Activated T-helper 9 cell treated with anti-CD3 and anti-CD28 coated beads, Interleukin-2, amount 50 U/mL, for 16 hours (primary cell): ENCODE results near the gene OMP.

Experiments used
- DNase-seq: peaks from one replicate; pipeline ENCODE4 v3.0.0-alpha.2; 2020; ENCODE audit warnings: low read depth

The OMP gene

DNA sequence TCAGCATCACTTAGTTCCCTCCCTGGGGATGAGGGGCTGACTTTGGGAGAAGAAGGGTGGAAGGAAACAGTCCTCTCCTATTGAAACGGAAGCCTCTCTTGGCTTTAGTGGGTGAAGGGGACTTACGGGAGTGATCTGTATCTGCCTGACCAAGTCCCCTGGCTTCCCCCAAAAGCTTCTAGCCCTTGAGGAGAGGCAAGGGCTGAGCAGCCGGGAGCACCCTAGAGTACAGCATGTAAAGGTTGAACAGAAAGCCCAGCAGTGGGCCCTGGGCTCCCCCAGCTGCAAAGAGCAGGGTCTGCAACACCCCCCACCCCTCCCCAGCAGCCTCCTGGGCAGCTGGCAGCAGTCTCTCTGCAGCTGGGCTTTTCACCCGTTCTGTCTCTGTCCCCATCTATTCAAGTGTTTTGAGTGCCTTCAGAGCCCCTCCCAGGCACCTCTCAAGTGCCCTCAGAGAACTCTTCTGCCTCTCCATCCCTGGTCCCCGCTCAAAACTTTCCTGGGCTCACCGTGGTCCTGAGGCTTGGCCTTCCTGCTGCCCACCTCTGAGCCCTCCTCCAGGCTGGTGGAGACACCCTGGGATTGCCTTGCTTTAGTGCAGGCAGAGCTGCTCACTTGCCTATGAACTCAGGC is 33.2 kb upstream of the OMP start:
- DNase-seq = no peak

GRCh38 chr11:77069969-77070582 is 32.6 kb upstream of the OMP start:
- DNase-seq = no peak

DNA sequence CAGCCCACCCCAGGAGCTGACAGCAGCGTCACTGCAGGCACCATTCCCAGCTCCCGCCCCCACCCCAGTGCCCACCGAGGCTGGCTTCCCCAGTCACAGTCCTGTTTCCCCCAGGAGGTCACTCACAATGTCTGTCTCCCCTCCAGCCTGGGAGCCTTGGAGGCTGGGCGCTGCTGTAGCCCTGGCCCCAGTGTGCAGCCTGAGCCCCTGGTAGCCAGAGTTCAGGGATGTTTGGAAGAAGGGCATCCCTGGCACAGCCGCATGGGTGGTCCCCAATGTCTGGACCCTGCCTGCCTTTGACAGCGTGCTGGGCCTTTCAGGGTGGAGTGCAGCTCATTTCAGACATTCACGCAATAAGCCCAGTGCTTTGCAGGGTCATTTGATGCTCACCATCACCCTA is 31.6 kb upstream of the OMP start:
- no peak for DNase-seq

- DNase-seq = no peak
Observed at GRCh38 chr11:77071671-77072605, 30.7 kb upstream of the OMP start.

- no peak for DNase-seq
Observed at GRCh38 chr11:77072851-77073327, 29.8 kb upstream of the OMP start.

GRCh38 chr11:77073328-77074001 is 29.2 kb upstream of the OMP start:
- no peak for DNase-seq

DNA sequence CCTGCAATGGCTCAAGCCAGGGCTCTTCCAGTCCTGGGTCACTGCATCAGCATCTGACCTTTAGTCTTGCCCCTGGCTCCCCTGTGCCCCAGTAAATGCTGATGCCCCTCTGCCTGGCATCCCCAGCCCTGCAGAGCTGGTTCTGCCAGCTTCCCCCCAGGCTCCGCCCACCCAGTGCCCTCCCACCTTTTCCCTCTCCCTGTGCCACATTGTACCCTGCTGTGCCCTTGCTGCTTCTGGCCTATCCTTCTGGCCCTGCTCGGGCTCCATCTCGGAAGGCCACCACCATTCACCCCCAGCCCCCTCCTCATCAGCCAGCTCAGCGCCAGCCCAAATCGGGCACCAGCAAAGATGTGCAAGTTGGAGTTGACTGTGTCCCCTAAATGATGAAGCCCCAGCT is 28.4 kb upstream of the OMP start:
- no peak for DNase-seq

DNA sequence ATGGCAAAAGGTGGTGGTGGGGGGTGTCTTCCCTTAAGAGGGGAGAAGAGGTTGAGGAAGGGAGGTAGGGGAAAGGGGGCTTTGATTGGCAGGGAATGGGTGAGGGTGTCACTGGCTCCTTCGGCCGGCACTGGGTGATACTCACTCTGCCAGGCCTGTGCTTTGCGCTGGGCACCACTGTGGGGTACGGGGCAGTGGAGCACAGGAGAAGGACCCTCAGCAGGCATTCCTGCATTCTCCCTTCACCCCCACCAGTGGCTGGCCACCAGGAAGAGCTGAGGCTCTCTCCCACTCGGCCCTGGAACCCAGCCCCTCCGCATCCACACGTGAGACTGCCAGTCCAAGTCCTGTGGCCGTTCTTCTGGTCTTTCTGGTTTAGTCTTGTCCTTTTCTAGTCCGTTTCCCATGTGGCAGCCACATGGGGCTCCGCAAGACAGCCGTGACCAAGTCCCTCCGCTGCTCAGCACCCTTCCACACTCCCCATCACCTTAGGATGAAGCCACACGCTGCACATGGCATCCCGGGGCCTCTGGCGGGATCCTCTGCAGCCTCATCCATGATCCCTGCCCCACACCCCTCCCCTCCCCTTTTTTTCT is 27.9 kb upstream of the OMP start:
- no peak for DNase-seq

GRCh38 chr11:77075425-77075905 is 27.2 kb upstream of the OMP start:
- DNase-seq = no peak

DNA sequence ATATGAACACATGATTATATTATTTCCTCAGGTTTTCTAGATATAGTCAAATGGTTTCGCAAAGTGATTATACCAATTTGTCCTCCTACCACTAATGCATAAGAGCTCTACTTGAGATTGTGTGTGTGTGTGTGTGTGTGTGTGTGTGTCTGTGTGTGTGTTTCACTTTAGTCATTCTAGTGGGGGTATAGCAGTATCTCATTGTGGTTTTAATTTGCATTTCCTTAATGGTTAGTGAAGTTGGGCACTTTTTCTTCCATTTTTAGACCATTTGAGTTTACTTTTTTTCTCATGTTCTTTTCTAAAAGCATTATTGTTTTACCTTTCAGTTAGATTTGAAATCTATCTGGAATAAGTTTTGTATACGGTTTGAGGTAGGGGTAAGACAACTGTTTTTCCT is 23.0 kb upstream of the OMP start:
- no peak for DNase-seq

GRCh38 chr11:77080643-77081210 is 21.9 kb upstream of the OMP start:
- no peak for DNase-seq

DNA sequence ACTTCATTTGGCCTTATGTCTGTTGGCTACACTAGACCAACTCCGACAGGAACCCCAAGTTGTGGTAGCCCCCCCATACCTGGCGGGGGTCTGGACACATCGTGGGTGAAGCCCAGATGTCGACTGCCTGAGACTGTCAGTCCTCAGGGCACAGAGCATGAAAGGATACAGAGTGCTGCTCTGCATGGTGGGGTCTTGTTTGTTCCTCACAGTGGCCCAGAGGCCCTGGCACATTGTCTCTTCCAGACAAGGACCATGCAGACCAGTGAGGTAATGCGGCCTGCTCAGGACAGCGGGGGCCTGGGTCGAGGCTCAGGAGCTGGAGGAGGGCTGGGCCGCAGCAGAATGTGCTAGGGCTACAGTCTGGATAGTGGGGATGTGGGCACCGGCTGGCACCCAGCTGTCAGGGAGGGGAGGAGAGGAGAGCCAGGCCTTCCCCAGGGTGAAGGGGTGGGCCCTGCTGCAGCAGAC is 21.2 kb upstream of the OMP start:
- DNase-seq = no peak

GRCh38 chr11:77081976-77082836 is 20.4 kb upstream of the OMP start:
- no peak for DNase-seq

GRCh38 chr11:77082838-77083565 is 19.6 kb upstream of the OMP start:
- no peak for DNase-seq

- no peak for DNase-seq
Observed at GRCh38 chr11:77083566-77084245, 18.9 kb upstream of the OMP start.

DNA sequence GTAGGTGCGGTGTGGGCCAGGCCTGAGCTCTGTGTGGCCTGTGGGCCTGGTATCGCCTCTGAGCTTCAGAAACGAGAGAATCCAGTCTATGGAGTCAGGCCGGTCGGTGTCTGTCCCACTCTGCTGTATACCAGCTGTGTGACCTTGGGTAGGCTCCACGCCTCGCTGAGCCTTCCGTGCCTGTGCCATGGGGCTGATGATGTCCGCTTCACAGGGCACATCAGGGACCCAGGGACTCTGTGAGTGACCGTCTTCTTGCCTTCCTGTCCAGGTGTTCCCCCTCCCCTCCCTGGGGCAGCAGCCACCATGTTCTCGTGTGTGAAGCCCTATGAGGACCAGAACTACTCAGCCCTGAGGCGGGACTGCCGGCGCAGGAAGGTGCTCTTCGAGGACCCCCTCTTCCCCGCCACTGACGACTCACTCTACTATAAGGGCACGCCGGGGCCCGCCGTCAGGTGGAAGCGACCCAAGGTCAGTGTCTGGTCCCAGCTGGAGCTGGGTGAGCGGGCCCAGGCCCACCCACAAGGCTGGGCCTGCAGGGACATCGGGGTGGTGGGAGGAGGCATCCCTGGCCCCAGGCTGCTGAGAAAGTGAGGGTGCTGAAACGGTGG is 18.0 kb upstream of the OMP start:
- DNase-seq = no peak

DNA sequence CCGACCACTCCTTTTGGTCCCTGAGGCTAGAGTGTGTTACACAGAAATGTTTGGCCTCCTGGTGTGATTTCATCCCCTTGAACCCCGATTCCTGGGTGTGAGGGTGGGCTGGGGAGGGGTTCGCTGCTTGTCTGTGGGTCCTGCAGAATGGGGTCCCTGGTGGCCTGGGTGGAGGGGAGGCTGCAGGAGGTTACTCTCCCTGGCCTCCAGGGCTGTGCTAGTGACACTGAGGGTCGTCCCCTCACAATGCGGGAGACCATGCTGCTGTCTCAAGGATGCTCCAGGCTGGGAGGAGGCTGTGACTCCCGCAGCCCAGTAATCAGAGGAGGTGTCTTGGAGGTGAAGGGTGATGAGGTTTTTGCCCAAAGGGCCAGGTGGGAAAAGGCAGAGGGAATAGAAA is 17.0 kb upstream of the OMP start:
- DNase-seq = no peak
